Transverse colon (tissue), 3 donors: ENCODE data around the gene PRR18.

Experiments
- POLR2A ChIP-seq: fragments of 450-650 bp; IDR thresholded peaks from one replicate; pipeline ENCODE4 v1.6.1; 2016; ENCODE audit warnings: antibody characterized with exemption, mild to moderate bottlenecking, moderate library complexity
- TF ChIP-seq, protein P1 (sequence below), 5 experiments: fragments of 200-600 bp in 3 of 5; fragments of 450-650 bp in 2 of 5; sonication (generic) in 3 of 5; IDR thresholded peaks; 1 replicate in 2 of 5; 2 replicates in 3 of 5; pipeline ENCODE4 v1.5.1; 2016 to 2017; ENCODE audit warnings: antibody characterized with exemption in 5 of 5, inconsistent platforms in 3 of 5, mild to moderate bottlenecking in 2 of 5, moderate library complexity in 1 of 5

DNA sequence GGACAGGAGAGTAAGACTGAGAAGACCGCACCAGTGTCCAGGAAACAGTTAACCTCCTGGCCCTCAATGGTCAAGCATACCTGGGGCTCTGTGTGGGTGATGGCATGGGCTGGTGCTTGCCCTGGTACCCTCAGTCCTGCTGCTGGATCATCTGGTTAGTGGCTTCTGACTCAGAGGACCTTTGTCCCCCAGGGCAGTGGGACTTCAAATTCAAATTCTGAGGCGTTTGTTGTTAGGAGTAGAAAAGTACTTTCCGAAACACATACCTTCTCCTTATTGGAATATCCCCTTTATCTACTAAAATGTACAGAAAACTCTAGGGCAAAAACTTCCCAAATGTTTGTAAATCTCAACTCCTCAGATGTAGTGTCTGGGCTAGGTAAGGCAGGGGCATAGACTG is 38.3 kb upstream of the PRR18 start:
- TF ChIP-seq, protein P1, sequence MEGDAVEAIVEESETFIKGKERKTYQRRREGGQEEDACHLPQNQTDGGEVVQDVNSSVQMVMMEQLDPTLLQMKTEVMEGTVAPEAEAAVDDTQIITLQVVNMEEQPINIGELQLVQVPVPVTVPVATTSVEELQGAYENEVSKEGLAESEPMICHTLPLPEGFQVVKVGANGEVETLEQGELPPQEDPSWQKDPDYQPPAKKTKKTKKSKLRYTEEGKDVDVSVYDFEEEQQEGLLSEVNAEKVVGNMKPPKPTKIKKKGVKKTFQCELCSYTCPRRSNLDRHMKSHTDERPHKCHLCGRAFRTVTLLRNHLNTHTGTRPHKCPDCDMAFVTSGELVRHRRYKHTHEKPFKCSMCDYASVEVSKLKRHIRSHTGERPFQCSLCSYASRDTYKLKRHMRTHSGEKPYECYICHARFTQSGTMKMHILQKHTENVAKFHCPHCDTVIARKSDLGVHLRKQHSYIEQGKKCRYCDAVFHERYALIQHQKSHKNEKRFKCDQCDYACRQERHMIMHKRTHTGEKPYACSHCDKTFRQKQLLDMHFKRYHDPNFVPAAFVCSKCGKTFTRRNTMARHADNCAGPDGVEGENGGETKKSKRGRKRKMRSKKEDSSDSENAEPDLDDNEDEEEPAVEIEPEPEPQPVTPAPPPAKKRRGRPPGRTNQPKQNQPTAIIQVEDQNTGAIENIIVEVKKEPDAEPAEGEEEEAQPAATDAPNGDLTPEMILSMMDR (IDR thresholded peaks at IDR 0.05): no peak
- no peak for TF ChIP-seq POLR2A
